Measurements from ENCODE around the gene CAMSAP1.

CAMSAP1 gene

GRCh38 chr9:135774239-135774747 is 133.1 kb downstream of the CAMSAP1 start (continued):
- no peak for TF ChIP-seq ZNF292 (tag by site-specific recombination; IDR thresholded peaks at IDR 0.05; ENCODE audit: borderline replicate concordance, low read depth)
- TF ChIP-seq ZNF248 (tag by site-specific recombination; IDR thresholded peaks at IDR 0.05) = peak; percentile 12; the same call in 1 of the 2 replicates
- TF ChIP-seq ZNF830 (tag by site-specific recombination; IDR thresholded peaks at IDR 0.05; ENCODE audit: low read depth) = no peak
- no peak for TF ChIP-seq ZNF404 (tag by site-specific recombination; IDR thresholded peaks at IDR 0.05)
- TF ChIP-seq ZNF140 (tag by site-specific recombination; IDR thresholded peaks at IDR 0.05) = no peak
- TF ChIP-seq SALL2 (tag by site-specific recombination; IDR thresholded peaks at IDR 0.05; ENCODE audit: borderline replicate concordance) = peak; percentile 84; the same call in 1 of the 2 replicates
- TF ChIP-seq, protein P1, sequence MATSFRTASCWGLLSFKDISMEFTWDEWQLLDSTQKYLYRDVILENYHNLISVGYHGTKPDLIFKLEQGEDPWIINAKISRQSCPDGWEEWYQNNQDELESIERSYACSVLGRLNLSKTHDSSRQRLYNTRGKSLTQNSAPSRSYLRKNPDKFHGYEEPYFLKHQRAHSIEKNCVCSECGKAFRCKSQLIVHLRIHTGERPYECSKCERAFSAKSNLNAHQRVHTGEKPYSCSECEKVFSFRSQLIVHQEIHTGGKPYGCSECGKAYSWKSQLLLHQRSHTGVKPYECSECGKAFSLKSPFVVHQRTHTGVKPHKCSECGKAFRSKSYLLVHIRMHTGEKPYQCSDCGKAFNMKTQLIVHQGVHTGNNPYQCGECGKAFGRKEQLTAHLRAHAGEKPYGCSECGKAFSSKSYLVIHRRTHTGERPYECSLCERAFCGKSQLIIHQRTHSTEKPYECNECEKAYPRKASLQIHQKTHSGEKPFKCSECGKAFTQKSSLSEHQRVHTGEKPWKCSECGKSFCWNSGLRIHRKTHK (tag by site-specific recombination; IDR thresholded peaks at IDR 0.05) = no peak
- TF ChIP-seq, protein P2, sequence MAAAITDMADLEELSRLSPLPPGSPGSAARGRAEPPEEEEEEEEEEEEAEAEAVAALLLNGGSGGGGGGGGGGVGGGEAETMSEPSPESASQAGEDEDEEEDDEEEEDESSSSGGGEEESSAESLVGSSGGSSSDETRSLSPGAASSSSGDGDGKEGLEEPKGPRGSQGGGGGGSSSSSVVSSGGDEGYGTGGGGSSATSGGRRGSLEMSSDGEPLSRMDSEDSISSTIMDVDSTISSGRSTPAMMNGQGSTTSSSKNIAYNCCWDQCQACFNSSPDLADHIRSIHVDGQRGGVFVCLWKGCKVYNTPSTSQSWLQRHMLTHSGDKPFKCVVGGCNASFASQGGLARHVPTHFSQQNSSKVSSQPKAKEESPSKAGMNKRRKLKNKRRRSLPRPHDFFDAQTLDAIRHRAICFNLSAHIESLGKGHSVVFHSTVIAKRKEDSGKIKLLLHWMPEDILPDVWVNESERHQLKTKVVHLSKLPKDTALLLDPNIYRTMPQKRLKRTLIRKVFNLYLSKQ (tag by site-specific recombination; IDR thresholded peaks at IDR 0.05; ENCODE audit: borderline replicate concordance) = no peak
- no peak for TF ChIP-seq ZNF341 (tag by site-specific recombination; IDR thresholded peaks at IDR 0.05; ENCODE audit: low read depth)
- no peak for TF ChIP-seq TSHZ1 (tag by site-specific recombination; IDR thresholded peaks at IDR 0.05; ENCODE audit: borderline replicate concordance)
- no peak for TF ChIP-seq ZNF677 (tag by site-specific recombination; IDR thresholded peaks at IDR 0.05)
- TF ChIP-seq SCRT1 (tag by site-specific recombination; IDR thresholded peaks at IDR 0.05; ENCODE audit: borderline replicate concordance) = 0 out of 2 replicates have a peak, but pooled peaks have one; percentile 9
- peak; percentile 79; the same call in 1 of the 2 replicates for TF ChIP-seq ZNF571 (tag by site-specific recombination; IDR thresholded peaks at IDR 0.05)
- TF ChIP-seq ZNF621 (tag by site-specific recombination; IDR thresholded peaks at IDR 0.05) = no peak
- no peak for TF ChIP-seq ZFP37 (tag by site-specific recombination; IDR thresholded peaks at IDR 0.05)
- peak; percentile 23; the same call in 1 of the 2 replicates for TF ChIP-seq ZNF133 (tag by site-specific recombination; IDR thresholded peaks at IDR 0.05)
- TF ChIP-seq SP7 (tag by site-specific recombination; IDR thresholded peaks at IDR 0.05) = no peak
- TF ChIP-seq GLIS1 (tag by site-specific recombination; IDR thresholded peaks at IDR 0.05) = no peak; the same call in 1 of the 2 replicates
- TF ChIP-seq KLF7 (tag by site-specific recombination; IDR thresholded peaks at IDR 0.05; ENCODE audit: borderline replicate concordance) = no peak
- TF ChIP-seq ZNF510 (tag by site-specific recombination; IDR thresholded peaks at IDR 0.05; ENCODE audit: insufficient replicate concordance) = no peak
- TF ChIP-seq MEIS1 (CRISPR knock-in tag; IDR thresholded peaks at IDR 0.05; ENCODE audit: borderline replicate concordance) = no peak
- TF ChIP-seq SP3 (tag by site-specific recombination; IDR thresholded peaks at IDR 0.05) = no peak
- no peak for TF ChIP-seq ZNF10 (tag by site-specific recombination; IDR thresholded peaks at IDR 0.05)
- no peak for TF ChIP-seq RBAK (tag by site-specific recombination; IDR thresholded peaks at IDR 0.05)
- TF ChIP-seq, protein P3, sequence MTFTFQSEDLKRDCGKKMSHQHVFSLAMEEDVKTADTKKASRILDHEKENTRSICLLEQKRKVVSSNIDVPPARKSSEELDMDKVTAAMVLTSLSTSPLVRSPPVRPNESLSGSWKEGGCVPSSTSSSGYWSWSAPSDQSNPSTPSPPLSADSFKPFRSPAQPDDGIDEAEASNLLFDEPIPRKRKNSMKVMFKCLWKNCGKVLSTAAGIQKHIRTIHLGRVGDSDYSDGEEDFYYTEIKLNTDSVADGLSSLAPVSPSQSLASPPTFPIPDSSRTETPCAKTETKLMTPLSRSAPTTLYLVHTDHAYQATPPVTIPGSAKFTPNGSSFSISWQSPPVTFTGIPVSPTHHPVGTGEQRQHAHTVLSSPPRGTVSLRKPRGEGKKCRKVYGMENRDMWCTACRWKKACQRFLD (tag by site-specific recombination; IDR thresholded peaks at IDR 0.05) = peak; percentile 50; the same call in 1 of the 2 replicates
- no peak for TF ChIP-seq ZNF350 (tag by site-specific recombination; IDR thresholded peaks at IDR 0.05)
- TF ChIP-seq ZNF791 (tag by site-specific recombination; IDR thresholded peaks at IDR 0.05) = no peak
- TF ChIP-seq ZNF423 (tag by site-specific recombination; IDR thresholded peaks at IDR 0.05) = no peak
- TF ChIP-seq, protein P4, sequence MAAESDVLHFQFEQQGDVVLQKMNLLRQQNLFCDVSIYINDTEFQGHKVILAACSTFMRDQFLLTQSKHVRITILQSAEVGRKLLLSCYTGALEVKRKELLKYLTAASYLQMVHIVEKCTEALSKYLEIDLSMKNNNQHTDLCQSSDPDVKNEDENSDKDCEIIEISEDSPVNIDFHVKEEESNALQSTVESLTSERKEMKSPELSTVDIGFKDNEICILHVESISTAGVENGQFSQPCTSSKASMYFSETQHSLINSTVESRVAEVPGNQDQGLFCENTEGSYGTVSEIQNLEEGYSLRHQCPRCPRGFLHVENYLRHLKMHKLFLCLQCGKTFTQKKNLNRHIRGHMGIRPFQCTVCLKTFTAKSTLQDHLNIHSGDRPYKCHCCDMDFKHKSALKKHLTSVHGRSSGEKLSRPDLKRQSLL (tag by site-specific recombination; IDR thresholded peaks at IDR 0.05) = no peak
- peak; percentile 79; the same call in 1 of the 2 replicates for TF ChIP-seq ZNF785 (tag by site-specific recombination; IDR thresholded peaks at IDR 0.05)
- TF ChIP-seq KLF10 (tag by site-specific recombination; IDR thresholded peaks at IDR 0.05) = no peak
- TF ChIP-seq ZNF529 (tag by site-specific recombination; IDR thresholded peaks at IDR 0.05; ENCODE audit: insufficient replicate concordance) = no peak
- no peak for TF ChIP-seq YY1 (tag by site-specific recombination; IDR thresholded peaks at IDR 0.05)
